ENCODE measurements around the gene TLR7. TPM values are rescaled to one million over a fixed set of nuclear protein-coding genes. Genes with fewer than 3 reads are reported as not detected.

TLR7 gene
- total and polyA plus RNA-seq, 2 of the 4 experiments (the other 2 are of a cell fraction): not detected

GRCh38 chrX:12868747-12869146, 1.9 kb downstream of the TLR7 start:
- Histone ChIP-seq H3K36me3 (ENCODE audit: control insufficient read depth, insufficient read depth, low read length) (no peaks in the 10 kb centered on the region), H2AK5ac (ENCODE audit: low read depth, low read length) (no peak overlapping the region), H4K20me1 (ENCODE audit: insufficient read depth, low read length) (no peaks in the 10 kb centered on the region), H3K79me1 (ENCODE audit: low read depth in 1 of 2, low read length in 2 of 2) (no peaks in the 10 kb centered on the region), H3K4me2 (ENCODE audit: low read depth, low read length) (no peak overlapping the region), H2BK120ac (ENCODE audit: low read depth, low read length) (no peak overlapping the region), H2BK20ac (ENCODE audit: low read depth, low read length) (no peak overlapping the region), H3K27ac (ENCODE audit: insufficient read depth, low read length) (no peak overlapping the region), H4K8ac (ENCODE audit: low read depth in 2 of 2, low read length in 2 of 2) (no peak overlapping the region), H3K4ac (ENCODE audit: low read depth, low read length) (no peak overlapping the region), H4K91ac (ENCODE audit: insufficient read depth, low read depth, low read length) (no peak overlapping the region), H3K14ac (replicated peaks; ENCODE audit: low read depth, low read length) (no peak overlapping the region), H3K18ac (ENCODE audit: low read depth, low read length) (no peak overlapping the region), H3K4me1 (ENCODE audit: control insufficient read depth, insufficient read depth, low read length) (no peaks in the 10 kb centered on the region), H3K56ac (ENCODE audit: extremely low read depth, insufficient read depth, low read length) (no peak overlapping the region), H4K5ac (ENCODE audit: low read depth, low read length) (no peak overlapping the region), H3K4me3 (ENCODE audit: insufficient read depth, low read depth, low read length) (no peak overlapping the region), H3K9ac (ENCODE audit: low read depth, low read length) (no peak overlapping the region), H3K9me3 (ENCODE audit: control insufficient read depth, insufficient read depth, low read length) (0 out of 2 replicates have a peak, but pooled peaks cover 2% of the 10 kb centered on the region), H2AK9ac (replicated peaks; ENCODE audit: low read depth, low read length, poor library complexity) (no peak overlapping the region), H3K23ac (ENCODE audit: low read depth, low read length) (no peak overlapping the region), H2BK15ac (ENCODE audit: low read depth, low read length) (no peak overlapping the region), H3K9me1 (ENCODE audit: insufficient read depth, low read length) (no peaks in the 10 kb centered on the region), H2BK5ac (ENCODE audit: low read depth, low read length, poor library complexity, severe bottlenecking) (no peak overlapping the region), H3K27me3 (ENCODE audit: control insufficient read depth, insufficient read depth, low read length) (no peaks in the 10 kb centered on the region), H2AFZ (replicated peaks; ENCODE audit: low read length, poor library complexity) (no peak overlapping the region)
- DNase-seq (no peak), ATAC-seq (ENCODE audit: low read depth) (no peak)
- ChIA-PET POLR2A (ENCODE audit: unreplicated experiment) (no interaction called here), CTCF (no interaction called here)
- intact Hi-C loops (cut with micrococcal nuclease) (no loop called here), in situ Hi-C loops (cut with MboI; ENCODE audit: low sequenced_read_pairs) (no loop called here), dilution Hi-C loops (cut with HindIII; ENCODE audit: low sequenced_read_pairs, unreplicated experiment) (no loop called here)
- no CpG with 5 or more reads among the region's 4 CpGs for WGBS, 2 experiments (ENCODE audit: extremely low coverage in 2 of 2, insufficient read length in 1 of 2)
- BruUV-seq (replicated peaks): no TSS peak
- TF ChIP-seq RCOR1 (IDR thresholded peaks at IDR 0.05; ENCODE audit: insufficient replicate concordance, low read length) (no peak), POLR2A (IDR thresholded peaks at IDR 0.05; ENCODE audit: low read depth, low read length) (no peak), MAZ (IDR thresholded peaks at IDR 0.05; ENCODE audit: borderline replicate concordance, low read depth, low read length) (no peak), FOS (IDR thresholded peaks at IDR 0.05; ENCODE audit: low read depth, low read length) (no peak), MAFK (IDR thresholded peaks at IDR 0.05; ENCODE audit: low read depth, low read length) (no peak), NFE2L2 (IDR thresholded peaks at IDR 0.05; ENCODE audit: low read depth, low read length) (no peak), CTCF (conservative IDR thresholded peaks at IDR 0.05; ENCODE audit: low read depth, low read length) (no peak), CEBPB (IDR thresholded peaks at IDR 0.05; ENCODE audit: low read depth, low read length) (no peak), RFX5 (IDR thresholded peaks at IDR 0.05; ENCODE audit: low read depth, low read length) (no peak), MXI1 (IDR thresholded peaks at IDR 0.05; ENCODE audit: borderline replicate concordance, low read depth, low read length) (no peak), CHD1 (IDR thresholded peaks at IDR 0.05; ENCODE audit: low read depth, low read length) (no peak)
- TF ChIP-seq, protein P1, sequence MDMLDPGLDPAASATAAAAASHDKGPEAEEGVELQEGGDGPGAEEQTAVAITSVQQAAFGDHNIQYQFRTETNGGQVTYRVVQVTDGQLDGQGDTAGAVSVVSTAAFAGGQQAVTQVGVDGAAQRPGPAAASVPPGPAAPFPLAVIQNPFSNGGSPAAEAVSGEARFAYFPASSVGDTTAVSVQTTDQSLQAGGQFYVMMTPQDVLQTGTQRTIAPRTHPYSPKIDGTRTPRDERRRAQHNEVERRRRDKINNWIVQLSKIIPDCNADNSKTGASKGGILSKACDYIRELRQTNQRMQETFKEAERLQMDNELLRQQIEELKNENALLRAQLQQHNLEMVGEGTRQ (IDR thresholded peaks at IDR 0.05; ENCODE audit: low read depth, low read length): no peak
- TF ChIP-seq, protein P2, sequence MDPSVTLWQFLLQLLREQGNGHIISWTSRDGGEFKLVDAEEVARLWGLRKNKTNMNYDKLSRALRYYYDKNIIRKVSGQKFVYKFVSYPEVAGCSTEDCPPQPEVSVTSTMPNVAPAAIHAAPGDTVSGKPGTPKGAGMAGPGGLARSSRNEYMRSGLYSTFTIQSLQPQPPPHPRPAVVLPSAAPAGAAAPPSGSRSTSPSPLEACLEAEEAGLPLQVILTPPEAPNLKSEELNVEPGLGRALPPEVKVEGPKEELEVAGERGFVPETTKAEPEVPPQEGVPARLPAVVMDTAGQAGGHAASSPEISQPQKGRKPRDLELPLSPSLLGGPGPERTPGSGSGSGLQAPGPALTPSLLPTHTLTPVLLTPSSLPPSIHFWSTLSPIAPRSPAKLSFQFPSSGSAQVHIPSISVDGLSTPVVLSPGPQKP (IDR thresholded peaks at IDR 0.05; ENCODE audit: borderline replicate concordance, low read depth, low read length): no peak
